Measurements from ENCODE around the gene SPACDR.

DNA sequence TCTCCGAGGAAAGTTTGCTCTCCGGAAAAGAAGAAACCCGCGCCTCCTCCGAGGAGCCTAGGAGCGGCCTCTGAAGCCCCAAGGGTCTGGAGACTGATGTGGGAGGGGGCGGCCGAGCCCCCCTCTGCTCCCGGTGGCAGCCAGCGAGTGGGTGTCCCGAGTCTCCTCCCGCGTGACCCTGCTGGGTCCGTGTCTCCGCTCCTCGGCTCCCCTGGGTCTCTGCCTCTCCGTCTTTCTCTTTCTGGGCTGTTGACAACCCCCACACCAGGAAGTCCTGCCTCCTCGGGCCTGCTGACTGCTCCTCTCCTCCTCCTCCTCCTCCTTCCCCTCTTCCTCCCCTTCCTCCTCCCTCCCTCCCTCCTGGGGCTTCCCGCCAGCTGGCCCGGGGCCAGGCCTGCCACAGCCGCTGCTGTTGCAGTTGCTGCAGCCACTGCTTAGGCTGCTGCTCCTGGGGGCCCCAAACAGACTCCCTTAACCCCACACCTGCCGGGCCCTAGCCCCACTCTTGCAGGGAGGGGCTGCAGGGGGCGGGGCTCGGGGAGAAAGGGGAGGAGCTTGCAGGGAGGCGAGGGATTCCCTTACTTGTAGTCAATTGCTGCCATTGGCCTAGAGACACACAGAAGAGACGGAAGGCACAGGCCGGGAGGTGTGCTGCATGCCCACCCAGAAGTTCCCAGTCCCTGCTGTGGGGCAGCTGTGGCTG is 15.0 kb upstream of the SPACDR start, which contains the start of gene TSC22D4:
- TF ChIP-seq, protein P1, sequence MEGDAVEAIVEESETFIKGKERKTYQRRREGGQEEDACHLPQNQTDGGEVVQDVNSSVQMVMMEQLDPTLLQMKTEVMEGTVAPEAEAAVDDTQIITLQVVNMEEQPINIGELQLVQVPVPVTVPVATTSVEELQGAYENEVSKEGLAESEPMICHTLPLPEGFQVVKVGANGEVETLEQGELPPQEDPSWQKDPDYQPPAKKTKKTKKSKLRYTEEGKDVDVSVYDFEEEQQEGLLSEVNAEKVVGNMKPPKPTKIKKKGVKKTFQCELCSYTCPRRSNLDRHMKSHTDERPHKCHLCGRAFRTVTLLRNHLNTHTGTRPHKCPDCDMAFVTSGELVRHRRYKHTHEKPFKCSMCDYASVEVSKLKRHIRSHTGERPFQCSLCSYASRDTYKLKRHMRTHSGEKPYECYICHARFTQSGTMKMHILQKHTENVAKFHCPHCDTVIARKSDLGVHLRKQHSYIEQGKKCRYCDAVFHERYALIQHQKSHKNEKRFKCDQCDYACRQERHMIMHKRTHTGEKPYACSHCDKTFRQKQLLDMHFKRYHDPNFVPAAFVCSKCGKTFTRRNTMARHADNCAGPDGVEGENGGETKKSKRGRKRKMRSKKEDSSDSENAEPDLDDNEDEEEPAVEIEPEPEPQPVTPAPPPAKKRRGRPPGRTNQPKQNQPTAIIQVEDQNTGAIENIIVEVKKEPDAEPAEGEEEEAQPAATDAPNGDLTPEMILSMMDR (IDR thresholded peaks at IDR 0.05) = no peak
- peak; percentile 75 to 94 for TF ChIP-seq POLR2A (IDR thresholded peaks at IDR 0.05)

Measured in adrenal gland (tissue), 5 donors.